NCI-H2227 (cell line): Measurements from ENCODE around the gene CPA2.

Experiments used
- DNase-seq: peaks from one replicate; lab custom pipeline; 2025; ENCODE audit not compliant: unreplicated experiment; lab: John Stamatoyannopoulos, UW

CPA2 gene

GRCh38 chr7:130278860-130279259 is 12.2 kb downstream of the CPA2 start:
- no peak for DNase-seq

GRCh38 chr7:130279286-130279685 is 12.6 kb downstream of the CPA2 start:
- DNase-seq = no peak

DNA sequence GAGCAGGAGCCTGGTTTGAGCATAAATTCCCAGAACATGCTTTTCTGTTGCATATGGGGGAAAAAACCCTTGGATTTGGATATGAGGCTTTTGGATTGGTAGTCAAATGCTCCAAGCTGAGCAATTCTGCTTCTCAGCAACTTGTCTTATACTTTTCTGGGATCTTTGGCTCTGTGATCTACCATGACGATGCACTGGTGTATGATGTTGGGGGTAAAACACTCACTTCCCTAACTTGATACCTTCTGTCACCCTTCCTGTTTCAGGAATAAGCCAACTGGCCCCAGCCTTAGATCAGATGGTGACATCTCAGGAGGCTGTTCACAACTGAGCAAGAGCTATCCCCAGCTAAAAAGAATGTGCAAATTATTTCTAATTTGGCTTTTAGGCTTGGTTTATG is 13.2 kb downstream of the CPA2 start:
- DNase-seq = no peak

GRCh38 chr7:130281260-130281659 is 14.6 kb downstream of the CPA2 start:
- DNase-seq = no peak

GRCh38 chr7:130286881-130287280 is 20.2 kb downstream of the CPA2 start:
- DNase-seq = no peak

GRCh38 chr7:130288168-130288567 is 21.5 kb downstream of the CPA2 start:
- no peak for DNase-seq

GRCh38 chr7:130288829-130289228 is 22.2 kb downstream of the CPA2 start:
- no peak for DNase-seq

DNA sequence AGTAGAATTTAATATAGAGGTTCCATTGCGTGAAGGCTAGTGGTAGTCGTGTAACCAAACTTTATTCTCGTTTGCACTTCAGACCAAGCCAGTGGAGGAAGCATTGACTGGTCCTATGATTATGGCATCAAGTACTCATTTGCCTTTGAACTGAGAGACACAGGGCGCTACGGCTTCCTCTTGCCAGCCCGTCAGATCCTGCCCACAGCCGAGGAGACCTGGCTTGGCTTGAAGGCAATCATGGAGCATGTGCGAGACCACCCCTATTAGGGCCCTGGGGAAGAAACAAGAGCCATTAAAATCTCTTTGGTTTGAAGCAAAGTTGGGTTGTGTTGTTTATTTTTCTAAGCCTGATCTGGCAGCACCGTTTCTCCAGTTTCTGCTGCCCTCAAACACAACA is 22.8 kb downstream of the CPA2 start:
- DNase-seq = no peak

DNA sequence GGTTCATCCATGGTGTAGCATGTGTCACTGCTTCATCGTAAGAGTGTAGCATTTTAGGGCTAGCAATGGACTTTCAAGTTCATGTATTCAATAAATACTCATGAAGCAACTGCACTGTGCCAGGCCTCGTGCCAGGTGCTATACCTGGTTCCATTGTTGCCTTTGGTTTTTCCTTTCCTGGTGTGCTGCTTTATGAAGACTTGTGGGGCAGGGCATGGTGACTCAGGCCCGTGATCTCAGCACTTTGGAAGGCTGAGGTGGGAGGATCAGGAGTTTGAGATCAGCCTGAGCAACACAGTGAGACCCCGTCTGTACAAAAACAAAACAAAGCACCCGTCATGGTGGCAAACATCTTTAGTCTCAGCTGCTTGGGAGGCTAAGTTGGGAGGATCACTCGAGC is 24.1 kb downstream of the CPA2 start:
- no peak for DNase-seq

GRCh38 chr7:130292682-130293257 is 26.1 kb downstream of the CPA2 start, which contains the start of gene CPA4:
Gene CPA4, plus strand, starts transcription at chr7:130293161. Its CDS starts 20 bp downstream, at chr7:130293181.
- DNase-seq = no peak

DNA sequence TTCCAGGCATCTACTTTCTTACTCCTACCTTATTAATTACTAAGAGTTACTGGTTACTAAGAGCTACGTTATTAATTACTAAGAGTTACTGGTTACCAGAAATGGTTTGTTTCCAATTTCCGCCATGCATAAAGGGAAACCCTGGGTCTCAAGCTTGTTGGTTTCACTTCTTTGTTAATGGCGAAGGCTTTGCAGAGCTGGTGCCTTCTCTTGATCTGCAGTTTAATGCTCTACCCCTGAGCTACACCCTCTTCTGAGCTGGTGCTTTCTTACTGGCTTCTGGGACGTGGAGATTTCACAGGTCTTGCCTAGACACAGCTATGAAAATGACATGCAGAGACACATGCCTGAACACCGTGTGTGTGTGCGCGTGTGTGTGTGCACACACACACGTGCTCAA is 26.9 kb downstream of the CPA2 start:
- no peak for DNase-seq

DNA sequence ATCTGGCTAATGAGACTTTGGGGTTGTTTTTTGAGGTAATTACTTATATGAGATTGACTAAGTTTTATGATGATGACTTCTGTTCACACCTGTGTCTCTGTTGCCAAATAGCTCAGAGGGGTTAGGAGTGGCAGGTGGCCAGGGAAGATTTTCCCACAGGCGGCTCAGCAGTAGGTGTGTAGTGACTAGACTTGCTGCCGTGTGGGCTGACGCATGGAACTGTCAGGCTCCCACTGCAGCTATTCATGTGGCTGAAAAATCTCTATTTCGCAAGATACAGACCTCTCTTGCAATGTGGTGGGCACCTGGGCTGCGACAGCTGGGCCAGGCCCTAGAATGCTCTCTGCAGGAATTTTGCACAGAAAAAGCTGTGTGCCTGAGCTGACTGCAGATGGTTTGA is 27.7 kb downstream of the CPA2 start:
- no peak for DNase-seq

GRCh38 chr7:130296221-130296951 is 29.7 kb downstream of the CPA2 start:
- no peak for DNase-seq

GRCh38 chr7:130297628-130298543 is 31.2 kb downstream of the CPA2 start:
- peak; percentile 32 for DNase-seq

DNA sequence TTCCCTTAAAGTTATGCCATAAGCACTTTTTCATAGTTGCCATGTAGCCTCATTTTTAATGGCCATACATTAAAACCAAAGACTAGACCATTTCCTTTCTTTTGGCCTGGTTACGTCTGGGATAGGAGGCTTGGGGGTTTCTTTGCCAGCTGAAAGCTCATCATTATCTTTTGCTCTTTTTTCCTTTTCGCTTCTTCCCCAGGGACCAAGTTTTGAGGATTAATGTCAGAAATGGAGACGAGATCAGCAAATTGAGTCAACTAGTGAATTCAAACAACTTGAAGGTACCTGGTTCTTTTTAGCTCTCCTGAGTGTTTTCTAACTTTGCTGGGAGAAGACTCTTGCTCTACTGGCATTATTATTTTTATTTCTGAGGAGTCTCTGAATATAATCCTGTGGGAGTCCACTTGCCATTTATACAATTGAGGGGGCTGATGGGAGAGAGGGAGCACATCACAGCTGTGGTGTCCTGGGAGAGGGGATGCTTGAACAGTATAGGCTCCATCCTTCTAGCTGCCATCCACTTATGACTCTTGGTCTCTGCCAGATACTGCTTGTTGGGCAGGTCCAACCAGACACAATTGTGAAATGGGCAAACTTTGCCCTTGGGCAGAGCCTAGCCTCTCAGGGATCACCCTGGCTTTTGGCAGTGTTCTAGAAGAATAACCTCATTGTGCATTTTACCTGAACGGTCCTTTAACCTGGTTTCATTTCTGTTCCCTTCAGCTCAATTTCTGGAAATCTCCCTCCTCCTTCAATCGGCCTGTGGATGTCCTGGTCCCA is 32.1 kb downstream of the CPA2 start:
- DNase-seq = no peak

- no peak for DNase-seq
These were observed 33.2 kb downstream of the CPA2 start for GRCh38 chr7:130299866-130300265.

GRCh38 chr7:130301501-130302020 is 34.9 kb downstream of the CPA2 start:
- no peak for DNase-seq

DNA sequence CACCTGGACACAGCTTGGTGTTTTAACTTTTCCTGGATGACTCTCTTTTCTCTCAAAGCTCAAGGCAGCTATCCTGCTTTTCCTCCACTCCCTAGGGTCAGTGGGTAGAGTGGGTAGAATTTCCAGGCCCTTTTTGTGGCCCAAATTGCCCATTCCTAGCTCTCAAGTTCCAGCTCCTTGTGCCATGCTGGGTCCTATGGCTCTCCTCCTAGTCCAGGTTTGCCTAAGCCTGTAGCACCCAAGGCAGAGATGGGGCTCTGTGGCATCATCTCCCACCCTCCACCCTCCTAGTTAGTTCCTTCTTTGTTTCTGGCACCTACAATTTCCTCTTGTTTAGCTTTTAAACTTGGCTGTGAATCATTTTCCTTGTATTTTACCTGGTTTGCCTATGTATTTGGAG is 36.0 kb downstream of the CPA2 start:
- no peak for DNase-seq

- no peak for DNase-seq
These were observed 36.5 kb downstream of the CPA2 start for GRCh38 chr7:130303127-130303526.

- no peak for DNase-seq
These were observed 36.9 kb downstream of the CPA2 start for GRCh38 chr7:130303551-130303950.

DNA sequence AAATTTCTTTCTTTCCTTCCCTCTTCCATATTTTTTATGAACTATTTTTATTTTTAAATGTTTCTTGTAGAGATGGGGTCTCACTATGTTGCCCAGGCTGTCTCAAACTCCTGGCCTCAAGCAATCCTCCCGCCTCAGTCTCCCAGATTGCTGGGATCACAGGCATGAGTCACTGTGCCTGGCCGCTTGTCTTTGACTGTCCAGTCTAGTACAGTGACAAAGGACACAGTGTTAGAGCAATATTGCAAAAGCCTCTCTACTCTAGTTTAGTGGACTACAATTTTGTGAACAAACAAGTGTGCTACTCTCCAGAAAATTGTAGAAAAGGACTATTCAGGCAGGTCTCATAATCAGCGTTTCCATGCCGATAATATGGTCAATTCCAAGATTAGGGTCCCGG is 37.3 kb downstream of the CPA2 start:
- no peak for DNase-seq
